ENCODE measurements around the gene CDK3.
"Not testable (repeated sequence)": the region's sequence is repeated elsewhere in the genome, so short reads cannot be mapped to it uniquely, and the experiment has no call there.

Gene CDK3

GRCh38 chr17:76000755-76001521 lies at the start of gene CDK3:
CDK3 (plus strand) TSS chr17:76000855; CDS start chr17:76001426, 571 bp downstream.
- in situ Hi-C loops (cut with MboI; ENCODE audit: low pct_unique_long_range_greater_than_20kb, low sequenced_read_pairs), result loop anchor here (25.0 kb wide), 1 partner anchor 286 kb away; no protein-coding TSS in a partner anchor
- DNase-seq, result no peak

GRCh38 chr17:75950855-75951554 lies 49.6 kb upstream of the CDK3 start:
- in situ Hi-C loops (cut with MboI; ENCODE audit: low pct_unique_long_range_greater_than_20kb, low sequenced_read_pairs), result no loop called here
- DNase-seq, result peak; percentile 46

DNA sequence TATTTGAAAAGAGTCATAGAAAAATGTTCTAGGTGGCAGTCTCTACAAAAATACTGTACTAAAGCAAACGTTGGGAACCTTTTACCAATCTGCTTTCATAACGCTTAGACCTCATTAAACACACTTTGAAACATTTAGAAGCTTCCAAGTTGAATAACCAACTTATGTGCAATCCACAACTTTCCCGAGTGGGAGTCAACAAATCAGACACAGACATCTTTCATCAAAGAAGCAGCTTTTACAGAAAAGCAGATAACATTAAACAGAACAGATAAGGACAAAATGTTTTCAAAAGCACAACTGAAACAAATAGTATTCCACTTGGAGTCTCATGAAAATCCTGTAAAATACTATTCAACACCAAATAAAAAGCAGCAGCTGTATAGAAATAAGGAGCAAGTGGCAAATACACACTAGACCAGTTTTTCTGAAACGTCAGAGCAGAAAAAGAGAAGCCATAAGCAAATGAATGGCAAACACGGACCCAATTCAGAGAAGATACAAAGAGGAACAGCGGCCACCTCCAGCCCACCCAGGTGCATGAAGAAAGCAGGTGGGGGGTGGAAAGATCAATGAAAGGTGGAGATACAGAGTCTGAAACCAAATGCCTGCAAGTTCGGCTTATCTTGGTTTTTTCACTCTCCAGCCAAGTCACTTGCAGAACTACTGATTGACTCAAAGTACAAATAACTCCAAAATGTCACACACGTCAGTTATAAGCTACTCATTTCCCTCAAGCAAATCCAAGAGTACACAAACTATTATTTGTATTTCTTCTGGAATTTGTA lies 41.4 kb upstream of the CDK3 start:
- no peak for DNase-seq
- in situ Hi-C loops (cut with MboI; ENCODE audit: low pct_unique_long_range_greater_than_20kb, low sequenced_read_pairs), result no loop called here

DNA sequence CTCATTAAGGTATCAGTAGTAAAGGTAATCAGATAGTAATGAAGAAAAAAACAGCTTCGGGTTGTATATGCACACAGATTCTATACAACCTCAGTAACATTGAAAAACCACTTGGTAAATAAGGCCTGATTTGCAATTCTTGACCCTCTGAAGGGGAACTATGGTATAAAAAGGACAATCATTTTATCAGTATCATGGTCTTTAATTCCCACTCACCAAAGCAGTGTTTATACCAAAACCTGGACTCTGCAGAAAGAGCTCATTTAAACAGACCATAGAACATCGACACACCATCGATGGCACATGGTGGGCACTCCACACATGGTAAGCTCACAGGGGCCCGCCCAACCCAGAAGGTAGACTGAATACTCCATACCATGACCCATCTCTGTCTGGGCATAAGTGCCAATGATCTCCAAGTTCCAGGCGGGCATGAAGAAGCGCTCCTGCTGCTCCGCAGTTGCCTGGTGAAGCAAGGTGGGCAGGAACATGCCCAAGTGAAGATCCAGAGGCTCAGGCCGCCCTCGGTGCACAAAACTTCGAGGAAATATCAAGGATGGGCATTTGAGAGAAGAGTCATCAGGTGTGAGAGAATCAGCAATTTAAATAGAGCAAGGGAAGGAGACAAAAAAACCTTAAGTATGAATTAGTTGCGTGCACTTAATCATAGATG lies 40.7 kb upstream of the CDK3 start:
- DNase-seq, result no peak
- in situ Hi-C loops (cut with MboI; ENCODE audit: low pct_unique_long_range_greater_than_20kb, low sequenced_read_pairs), result no loop called here

DNA sequence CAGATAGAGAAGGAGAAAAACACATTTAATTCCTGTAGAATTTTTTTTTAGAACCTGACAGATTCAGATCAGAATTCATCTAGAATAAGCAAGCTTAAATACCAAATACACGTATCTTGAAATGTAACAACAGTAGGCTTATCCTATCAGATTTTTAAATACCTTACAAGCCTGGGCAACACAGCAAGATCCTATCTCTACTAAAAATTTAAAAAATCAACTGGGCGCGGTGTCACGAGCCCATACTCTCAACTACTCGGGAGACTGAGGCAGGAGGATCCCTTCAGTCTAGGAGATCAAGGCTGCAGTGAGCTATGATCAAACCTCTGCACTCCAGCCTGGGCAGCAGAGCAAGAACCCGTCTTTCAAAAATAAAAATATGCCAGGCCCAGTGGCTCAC lies 35.2 kb upstream of the CDK3 start:
- in situ Hi-C loops (cut with MboI; ENCODE audit: low pct_unique_long_range_greater_than_20kb, low sequenced_read_pairs), result no loop called here
- no peak for DNase-seq

DNA sequence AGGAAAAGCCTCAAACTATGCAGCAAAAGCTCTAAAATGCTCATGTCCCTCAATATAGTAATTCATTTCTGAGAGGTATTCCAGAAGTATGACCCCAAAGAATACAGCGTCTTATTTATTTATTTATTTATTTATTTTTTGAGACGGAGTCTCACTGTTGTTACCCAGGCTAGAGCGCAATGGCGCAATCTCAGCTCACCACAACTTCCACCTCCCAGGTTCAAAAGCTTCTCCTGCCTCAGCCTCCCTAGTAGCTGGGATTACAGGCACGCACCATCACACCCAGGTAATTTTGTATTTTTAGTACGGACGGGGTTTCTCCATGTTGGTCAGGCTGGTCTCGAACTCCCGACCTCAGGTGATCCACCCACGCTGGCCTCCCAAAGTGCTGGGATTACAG lies 31.6 kb upstream of the CDK3 start:
- in situ Hi-C loops (cut with MboI; ENCODE audit: low pct_unique_long_range_greater_than_20kb, low sequenced_read_pairs); DNase-seq: not testable (repeated sequence)

- DNase-seq, result peak; percentile 53
- in situ Hi-C loops (cut with MboI; ENCODE audit: low pct_unique_long_range_greater_than_20kb, low sequenced_read_pairs), result no loop called here
Observed at GRCh38 chr17:75970011-75970523, 30.6 kb upstream of the CDK3 start.

DNA sequence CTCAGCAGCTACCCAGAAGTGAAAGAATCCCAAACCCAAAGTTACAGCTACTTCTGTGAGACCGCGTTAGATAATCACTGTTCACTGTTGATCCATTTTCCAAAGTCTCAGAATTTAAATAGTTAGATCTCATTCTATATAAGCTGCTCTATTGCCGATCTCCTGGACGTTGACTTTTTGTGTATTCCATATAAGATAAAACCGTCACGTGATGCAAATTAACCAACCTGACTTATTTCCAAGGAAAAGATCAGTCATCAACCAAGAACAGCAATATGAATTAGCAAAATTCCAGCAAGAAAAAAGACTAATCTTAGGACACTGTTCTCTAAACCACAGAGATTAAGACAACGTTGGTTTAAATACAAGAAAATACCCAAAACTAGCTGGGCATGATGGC lies 30.0 kb upstream of the CDK3 start:
- in situ Hi-C loops (cut with MboI; ENCODE audit: low pct_unique_long_range_greater_than_20kb, low sequenced_read_pairs), result no loop called here
- DNase-seq, result no peak

DNA sequence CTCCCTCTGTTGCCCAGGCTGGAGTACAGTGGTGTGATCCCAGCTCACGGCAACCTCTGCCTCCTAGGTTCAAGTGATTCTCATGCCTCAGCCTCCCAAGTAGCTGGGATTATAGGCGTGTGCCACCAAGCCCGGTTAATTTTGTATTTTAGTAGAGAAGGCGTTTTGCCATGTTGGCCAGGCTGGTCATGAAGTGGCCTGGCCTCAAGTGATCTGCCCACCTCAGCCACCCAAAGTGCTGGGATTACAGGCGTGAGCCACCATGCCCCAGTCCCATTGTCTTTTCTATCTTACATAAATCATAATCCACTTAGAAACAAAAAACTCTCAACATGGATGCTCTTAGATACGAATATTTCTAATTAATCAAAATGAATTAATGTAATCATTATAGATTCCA lies 25.5 kb upstream of the CDK3 start:
- DNase-seq; in situ Hi-C loops (cut with MboI; ENCODE audit: low pct_unique_long_range_greater_than_20kb, low sequenced_read_pairs): not testable (repeated sequence)

DNA sequence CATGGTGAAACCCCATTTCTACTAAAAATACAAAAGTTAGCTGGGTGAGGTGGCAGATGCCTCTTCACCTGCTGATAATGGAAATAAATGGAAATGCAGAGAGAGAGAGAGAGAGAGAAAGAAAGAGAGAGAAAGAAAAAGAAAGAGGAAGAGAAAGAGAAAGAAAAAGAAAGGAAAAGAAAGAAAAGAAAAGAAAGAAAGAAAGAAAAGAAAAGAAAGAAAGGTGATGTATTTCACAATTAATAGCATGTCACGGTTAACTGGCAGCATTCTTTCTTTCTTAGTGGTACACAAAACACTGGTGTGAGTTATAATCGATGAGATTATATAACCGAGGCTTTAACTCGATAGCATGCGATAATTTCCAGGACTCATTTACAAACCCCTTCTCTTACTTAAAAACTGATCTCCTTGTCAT lies 24.9 kb upstream of the CDK3 start:
- no peak for DNase-seq
- in situ Hi-C loops (cut with MboI; ENCODE audit: low pct_unique_long_range_greater_than_20kb, low sequenced_read_pairs), result no loop called here

DNA sequence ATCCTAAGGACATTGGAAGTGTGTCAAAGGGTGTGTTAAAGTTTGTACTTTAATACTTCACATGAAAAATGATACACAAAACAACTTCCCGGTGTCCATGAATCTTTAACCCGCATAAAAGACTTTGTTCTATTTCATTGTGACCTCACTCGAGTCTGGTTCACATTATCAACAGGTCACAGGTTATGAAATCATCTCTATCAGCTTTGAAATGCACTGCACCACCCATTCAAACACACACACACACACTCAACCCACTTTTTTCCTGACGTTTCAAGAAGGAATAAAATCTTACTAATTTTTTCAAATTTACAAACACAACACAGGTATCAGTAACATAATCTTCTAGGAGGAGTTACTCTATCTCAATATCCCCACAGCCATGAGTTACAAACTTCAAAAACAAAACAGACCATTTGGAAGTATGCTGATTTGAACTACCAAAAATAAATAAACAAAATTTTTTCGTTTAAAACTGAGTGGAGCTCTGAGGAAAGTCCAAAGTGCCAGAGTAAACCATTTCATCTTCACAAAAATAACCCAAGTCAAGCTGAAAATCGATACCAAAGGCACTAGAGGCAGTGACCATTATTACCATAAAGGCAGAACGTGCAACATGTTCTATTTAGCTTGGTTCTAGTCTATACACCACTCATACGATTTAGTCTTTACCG lies 24.3 kb upstream of the CDK3 start:
- in situ Hi-C loops (cut with MboI; ENCODE audit: low pct_unique_long_range_greater_than_20kb, low sequenced_read_pairs), result no loop called here
- no peak for DNase-seq

- in situ Hi-C loops (cut with MboI; ENCODE audit: low pct_unique_long_range_greater_than_20kb, low sequenced_read_pairs), result no loop called here
Observed at GRCh38 chr17:75978938-75979704, 21.5 kb upstream of the CDK3 start, which contains the start of the genes ACOX1 and TEN1. ACOX1 (minus strand) TSS chr17:75979166; CDS start chr17:75979073, 93 bp downstream. TEN1 (plus strand) TSS chr17:75979240; CDS start chr17:75986193, 6,953 bp downstream.

DNA sequence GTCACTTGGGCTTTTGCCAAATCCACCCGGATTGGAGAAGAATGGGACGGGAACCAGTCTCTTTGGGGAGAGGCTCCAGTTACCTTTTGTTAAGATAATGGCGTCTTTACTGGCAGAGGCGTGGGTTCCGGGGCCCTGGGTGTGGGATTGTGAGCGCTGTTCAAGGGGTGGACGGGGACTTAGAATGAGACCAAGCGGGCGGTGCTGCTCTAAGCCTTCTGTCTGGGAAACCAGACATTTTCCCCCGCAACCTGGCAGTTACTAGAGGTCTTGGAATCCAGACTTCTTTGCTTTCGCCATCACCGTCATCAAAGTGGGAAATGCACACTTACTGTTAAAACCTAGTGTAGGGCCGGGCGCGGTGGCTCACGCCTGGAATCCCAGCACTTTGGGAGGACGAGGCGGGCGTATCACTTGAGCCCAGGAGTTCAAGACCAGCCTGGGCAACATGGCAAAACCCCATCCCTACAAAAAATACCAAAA lies 20.9 kb upstream of the CDK3 start:
- DNase-seq, result no peak
- in situ Hi-C loops (cut with MboI; ENCODE audit: low pct_unique_long_range_greater_than_20kb, low sequenced_read_pairs), result no loop called here

More at GRCh38 chr17:75978938-75979704, 21.5 kb upstream of the CDK3 start, which contains the start of the genes ACOX1 and TEN1:
- peak; percentile 97 for DNase-seq

DNA sequence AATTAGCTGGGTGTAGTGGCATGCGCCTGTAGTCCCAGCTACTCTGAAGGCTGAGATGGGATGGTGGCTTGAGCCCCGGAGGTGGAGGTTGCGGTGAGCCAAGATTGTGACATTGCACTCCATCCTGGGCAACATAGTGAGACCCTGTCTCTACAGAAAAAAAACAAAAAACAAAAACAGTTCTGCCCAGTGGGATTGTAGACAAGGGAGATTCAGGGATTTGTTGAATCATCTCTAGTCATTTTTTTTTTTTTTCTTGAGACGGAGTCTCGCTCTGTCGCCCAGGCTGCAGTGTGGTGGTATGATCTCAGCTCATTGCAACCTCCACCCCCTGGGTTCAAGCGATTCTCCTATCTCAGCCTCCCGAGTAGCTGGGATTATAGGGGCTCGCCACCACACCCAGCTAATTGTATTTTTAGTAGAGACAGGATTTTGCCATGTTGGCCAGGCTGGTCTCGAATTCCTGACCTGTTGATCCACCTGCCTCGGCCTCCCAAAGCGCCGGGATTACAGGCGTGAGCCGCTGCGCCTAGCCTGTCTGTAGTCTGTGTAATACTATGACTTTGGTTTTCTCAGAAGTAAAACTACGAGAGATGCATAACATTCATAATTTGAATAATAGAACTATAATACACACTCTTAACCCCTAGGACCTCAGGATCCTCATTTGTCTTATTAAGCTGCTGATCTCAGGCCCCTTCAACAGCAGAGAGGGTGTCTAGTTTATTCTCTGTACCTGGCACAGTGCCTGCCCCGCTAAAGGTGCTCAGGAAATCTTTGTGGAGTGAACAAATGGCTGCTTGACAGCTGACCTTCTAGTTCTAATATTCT lies 20.3 kb upstream of the CDK3 start:
- DNase-seq, result no peak
- in situ Hi-C loops (cut with MboI; ENCODE audit: low pct_unique_long_range_greater_than_20kb, low sequenced_read_pairs), result no loop called here

DNA sequence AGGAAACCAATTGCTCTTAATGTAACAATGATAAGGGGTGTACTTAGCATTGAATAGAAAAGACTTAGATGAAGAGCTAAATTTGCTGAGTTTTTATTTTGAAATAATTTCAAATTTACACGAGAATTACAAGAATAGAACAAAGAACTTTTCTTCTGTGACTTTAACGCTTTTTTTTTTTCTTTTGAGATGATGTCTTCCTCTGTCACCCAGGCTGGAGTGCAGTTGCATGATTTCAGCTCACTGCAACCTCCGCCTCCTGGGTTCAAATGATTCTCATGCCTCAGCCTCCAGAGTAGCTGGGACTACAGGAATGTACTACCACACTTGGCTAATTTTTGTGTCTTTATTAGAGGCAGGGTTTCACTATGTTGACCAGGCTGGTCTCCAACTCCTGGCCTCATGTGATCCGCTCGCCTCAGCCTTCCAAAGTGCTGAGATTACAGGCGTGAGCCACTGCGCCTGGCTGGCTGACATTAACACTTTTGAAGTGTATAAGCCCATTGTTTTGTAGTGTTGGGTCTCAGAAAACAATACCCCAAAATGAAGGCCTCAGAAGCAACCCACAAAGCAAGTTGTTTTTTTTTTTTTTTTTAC lies 19.5 kb upstream of the CDK3 start:
- in situ Hi-C loops (cut with MboI; ENCODE audit: low pct_unique_long_range_greater_than_20kb, low sequenced_read_pairs), result no loop called here
- DNase-seq, result no peak

GRCh38 chr17:75983501-75984181 lies 17.0 kb upstream of the CDK3 start:
- DNase-seq, result peak; percentile 14
- in situ Hi-C loops (cut with MboI; ENCODE audit: low pct_unique_long_range_greater_than_20kb, low sequenced_read_pairs), result no loop called here
